Measurements from ENCODE around the gene SNX2.

SNX2 gene

DNA sequence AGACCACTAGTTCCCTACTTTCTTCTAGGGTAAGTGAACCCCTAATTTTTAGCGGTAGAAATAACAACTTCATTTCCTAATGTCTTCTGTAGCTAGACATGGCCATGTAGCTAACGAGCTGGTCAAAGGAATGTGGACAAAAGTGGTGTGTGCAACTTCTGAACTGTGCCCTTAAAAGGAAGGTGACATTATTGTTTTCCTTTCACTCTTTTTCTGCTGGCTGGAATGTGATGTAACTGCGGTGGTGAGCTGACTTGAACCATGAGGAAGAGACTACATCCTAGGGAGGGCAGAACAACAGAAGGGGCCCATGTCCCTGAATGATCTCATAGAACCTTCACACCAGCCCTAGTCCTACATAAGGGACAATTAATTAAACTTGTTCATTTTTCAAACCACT, 1.3 kb upstream of the SNX2 start:
- no peak for DNase-seq

GRCh38 chr5:122774519-122774860, 390 bp upstream of the SNX2 start:
- no peak for DNase-seq

DNA sequence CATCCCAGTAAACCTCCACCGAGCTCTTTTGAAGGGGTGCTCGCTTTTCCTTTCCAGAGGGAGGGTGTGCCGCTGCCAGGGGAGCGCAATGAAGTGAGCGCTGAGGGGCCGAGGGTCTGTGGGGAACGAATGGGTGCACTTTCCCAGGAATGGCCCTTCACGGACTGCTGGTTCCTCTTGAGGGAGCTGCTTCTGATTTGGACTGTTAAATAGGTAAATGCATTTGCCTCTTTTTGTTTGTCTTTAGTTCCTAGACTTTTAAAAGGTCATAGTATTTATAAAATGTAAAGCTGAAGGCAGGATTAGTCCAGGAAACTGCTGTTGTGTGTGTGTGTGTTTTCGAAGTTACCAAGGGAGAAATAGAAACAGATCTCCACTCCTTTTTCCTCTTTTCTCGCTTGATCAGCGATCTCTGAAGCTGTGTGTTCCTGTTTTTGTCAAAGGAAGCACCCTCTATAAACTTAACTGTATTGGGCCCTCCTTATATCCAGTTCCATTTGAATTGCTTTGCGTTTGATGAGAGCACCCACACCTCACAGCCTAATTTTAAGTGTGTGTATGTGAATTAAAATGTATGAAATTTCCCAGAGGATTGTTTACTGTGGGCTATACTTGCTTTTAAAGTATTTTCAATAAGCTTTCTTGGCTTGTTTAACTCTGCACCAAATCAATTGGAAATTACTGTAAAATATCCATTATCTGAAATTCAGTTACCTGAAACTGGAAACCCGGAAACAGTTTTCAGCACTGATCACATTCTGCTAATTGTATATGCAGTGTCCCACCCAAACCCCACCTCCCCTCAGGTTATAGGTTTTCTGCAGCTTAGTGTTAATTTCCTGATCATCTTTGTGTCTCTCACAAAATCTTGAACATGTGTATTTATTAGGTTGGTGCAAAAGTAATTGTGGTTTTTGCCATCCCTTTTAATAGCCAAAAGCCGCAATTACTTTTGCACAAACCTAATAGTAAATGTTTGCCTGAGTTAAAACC, 966 bp downstream of the SNX2 start:
- DNase-seq = no peak

DNA sequence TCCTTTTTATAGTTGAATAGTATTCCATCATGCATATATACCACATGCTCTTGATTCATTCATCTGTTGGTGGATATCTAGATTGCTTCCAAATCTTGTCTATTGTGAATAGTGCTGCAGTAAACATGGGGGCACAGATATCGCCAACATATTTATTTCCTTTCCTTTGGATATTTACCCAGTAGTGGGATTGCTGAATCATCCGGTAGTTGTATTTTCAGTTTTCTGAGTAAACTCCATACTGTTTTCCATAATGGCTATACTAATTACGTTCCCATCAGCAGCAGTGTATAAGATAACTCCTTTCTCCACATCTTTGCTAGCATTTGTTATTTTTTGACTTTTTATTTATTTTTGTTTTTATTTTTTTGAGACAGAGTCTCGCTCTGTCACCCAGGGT, 3.3 kb downstream of the SNX2 start:
- no peak for DNase-seq

- DNase-seq = no peak
These were observed 4.6 kb downstream of the SNX2 start for GRCh38 chr5:122779451-122779850.

DNA sequence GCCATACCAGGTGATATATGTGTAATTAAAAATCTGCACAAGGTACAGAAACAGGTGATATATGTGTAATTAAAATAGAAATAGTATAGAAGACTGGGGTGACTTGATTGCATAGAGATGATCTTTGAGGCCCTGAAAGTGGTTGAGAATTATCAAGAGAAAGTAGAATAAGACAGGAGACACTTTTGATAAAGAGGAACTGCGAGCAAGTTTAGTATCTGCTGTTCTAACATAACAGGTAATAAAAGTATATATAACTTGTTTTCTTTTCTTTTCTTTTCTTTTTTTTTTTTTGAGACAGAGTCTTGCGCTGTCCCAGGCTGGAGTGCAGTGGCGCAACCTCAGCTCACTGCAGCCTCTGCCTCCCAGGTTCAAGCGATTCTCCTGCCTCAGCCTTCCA, 5.4 kb downstream of the SNX2 start:
- no peak for DNase-seq

DNA sequence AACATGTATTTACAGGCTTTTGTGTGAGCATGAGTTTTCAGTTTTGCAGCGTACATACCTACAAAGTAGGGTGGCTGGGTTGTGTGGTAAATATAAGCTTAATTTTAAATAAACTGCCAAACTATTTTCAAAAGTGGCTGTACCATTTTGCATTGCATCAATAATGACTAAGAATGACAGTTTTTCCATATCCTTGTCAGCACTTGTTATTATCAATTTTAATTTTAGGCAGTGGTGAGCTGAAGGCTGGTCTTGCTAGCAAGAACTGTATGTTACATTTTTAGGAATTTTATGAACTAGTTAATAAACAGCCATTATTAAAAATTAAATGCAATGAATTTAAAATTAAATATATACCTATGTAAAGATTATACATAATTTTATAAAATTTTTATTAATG, 6.6 kb downstream of the SNX2 start:
- DNase-seq = no peak

DNA sequence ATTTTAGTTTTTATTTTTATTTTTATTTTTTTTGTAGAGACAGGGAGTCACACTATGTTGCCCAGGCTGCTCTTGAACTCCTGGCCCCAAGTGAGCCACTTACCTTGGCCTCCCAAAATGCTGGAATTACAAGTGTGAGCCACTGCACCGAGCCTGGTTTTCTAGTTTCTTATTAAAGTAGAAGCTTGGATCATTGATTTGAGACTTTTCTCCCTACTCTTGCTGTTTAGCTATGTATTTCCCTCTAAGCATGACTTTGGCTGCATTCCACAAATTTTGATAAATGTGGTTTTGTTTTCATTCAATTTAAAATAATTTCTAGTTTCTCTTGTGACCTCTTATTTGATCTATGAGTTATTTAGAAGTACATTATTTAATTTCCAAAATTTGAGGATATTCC, 10.4 kb downstream of the SNX2 start:
- no peak for DNase-seq

DNA sequence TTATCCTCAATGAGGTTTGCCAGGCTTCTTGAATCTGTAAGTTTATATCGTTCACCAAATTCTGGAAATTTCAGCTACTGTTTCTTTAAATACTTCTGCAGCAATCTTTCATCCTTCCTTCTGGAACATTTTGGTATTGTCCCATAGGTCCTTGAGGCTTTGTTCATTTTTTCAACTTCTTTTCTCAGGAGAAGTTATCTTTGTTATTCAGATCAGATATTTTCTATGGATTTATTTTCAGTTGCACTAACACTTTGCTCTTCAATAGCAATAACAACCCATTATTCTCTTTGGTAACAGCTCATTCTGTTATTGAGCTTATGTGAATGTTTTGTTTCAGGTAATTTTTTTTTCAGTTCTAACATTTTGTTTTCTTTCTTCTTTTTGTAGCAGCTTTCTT, 13.5 kb downstream of the SNX2 start:
- DNase-seq = no peak

DNA sequence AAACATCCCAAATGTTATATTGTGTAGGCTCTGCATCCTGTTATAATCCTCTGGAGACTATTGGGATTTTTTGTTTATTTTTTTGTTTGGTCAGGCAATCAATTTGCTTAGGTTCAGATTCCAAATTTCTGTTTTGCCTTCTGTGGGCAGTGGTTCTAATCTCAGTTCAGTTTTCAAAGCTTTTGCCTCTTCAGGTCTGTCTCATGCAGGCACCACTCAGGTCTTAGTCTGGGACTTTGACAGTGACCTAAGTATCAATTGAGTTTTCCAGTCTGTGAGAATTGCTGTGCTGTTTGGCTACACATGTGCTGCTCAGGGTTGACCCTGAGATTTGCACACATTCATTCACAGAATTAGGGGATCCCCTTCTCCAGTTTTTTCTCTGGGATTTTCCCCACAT, 14.1 kb downstream of the SNX2 start:
- no peak for DNase-seq

DNA sequence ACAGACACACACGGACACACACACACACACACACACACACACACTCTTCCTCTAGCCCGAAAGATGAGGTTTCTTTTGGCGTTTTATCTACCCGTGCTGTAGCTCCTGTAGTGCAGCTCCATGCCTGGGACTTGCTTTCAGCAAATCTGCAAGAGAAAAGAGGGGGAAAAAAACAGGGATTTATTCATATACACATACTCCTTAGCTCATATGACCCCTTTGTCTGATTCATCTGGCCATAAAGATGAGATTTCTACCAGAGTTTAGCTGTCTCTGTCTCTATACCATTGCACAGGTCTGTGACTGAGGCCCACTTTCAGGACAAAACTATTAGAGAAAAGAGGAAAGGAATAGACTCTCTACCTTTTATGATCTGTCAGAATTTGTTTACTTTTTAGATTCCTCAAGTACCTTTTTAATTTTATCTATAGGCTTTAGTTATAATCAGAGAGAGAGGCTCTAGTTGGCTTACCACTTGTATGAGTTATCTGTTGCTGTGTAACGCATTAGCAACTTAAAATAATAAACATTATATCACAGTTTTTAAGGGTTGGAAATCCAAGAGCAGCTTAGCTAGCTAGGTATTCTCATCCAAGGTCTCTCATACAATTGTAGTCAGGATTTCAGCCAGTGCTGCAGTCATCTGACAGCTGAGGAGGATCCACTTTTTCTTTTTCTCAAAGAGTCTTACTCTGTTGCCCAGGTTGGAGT, 14.7 kb downstream of the SNX2 start:
- DNase-seq = no peak

DNA sequence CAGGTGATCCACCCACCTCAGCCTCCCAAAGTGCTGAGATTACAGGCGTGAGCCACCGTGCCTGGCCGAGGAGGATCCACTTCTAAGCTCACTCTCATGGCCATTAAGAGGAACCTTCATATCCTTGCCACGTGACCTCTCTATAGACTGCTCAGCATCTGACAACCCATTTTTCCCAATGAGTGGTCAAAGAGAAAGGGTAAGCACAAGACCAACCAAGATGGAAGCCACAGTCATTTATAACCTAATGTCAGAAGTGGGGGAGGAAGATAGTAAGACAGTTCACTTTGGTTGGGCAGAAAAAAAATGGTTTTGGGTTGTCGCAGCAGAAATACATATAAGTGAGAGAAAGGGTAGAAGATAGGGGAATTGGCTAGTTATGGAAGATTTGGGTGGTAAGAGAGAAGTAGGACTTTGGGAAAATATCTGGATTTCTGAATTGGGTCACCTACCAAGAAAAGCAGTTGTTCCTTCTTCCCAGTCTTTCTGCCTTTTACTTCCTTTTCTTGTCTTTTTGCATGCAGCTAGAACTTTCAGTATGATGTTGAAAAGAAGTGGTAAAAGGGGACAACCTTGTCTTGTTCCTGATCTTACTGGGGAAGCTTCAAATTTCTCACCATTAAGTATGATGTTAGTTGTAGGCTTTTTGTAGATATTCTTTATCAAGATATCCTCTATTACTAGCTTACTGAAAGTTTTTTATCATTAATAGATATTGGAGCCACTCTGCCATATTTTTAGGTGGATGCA, 15.6 kb downstream of the SNX2 start:
- no peak for DNase-seq

- DNase-seq = no peak
These were observed 30.6 kb downstream of the SNX2 start for GRCh38 chr5:122805481-122805880.

GRCh38 chr5:122810405-122810804, 35.5 kb downstream of the SNX2 start:
- no peak for DNase-seq

GRCh38 chr5:122815218-122815767, 40.4 kb downstream of the SNX2 start:
- DNase-seq = no peak

GRCh38 chr5:122816756-122817155, 41.9 kb downstream of the SNX2 start:
- DNase-seq = no peak

GRCh38 chr5:122831984-122832383, 57.1 kb downstream of the SNX2 start:
- no peak for DNase-seq

DNA sequence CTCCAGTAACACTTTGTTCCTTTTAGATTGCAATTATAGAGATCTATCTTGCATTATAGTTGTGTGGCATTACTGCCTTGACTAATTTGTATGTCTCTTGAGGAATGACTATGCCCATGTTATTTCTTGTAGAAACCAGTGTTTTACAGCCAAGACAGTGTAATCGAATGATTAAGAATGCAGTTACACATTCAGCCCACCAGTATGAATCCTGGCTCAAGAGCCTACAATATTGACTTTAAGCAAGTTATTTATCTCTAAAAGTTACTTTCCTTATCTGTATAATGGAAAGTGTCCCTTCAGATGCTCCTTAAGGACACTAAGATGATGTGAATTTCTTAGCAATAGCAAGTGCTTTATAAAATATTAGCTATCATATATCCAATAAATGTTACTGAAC, 60.8 kb downstream of the SNX2 start:
- DNase-seq = no peak

DNA sequence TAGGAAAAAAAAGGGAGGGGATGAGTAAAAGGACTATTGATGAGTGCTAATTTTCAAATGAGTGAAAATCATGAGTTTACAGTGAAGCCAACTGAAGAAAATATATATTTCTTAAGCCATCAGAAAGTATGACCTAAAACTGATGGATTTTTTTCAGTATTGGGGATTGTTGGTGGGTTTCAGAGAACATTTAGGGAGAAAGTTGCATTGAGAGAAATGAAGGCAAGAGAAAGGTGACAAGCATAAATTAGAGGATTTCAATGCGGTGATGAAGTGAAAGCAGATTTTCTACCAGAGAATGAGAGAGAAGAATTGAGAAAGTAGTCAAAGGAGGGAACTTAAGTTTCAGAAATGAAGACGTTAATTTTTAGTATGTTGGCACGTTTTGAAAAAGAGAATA, 62.1 kb downstream of the SNX2 start:
- no peak for DNase-seq

DNA sequence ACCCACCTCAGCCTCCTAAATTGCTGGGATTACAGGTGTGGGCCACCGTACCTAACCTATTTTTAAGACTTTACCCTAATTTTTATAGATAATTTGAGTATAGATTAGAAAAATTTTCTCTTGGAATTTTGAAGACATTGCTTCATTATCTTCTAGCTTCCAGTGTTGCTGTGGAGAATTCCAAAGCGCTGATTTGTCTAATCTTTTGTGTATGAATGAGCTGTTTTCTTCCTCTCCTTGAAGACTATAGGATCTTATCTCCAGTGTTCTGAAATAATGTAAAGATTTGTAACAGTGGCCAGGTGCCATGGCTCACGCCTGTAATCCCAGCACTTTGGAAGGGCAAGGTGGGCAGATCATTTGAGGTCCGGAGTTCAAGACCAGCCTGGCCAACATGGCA, 64.9 kb downstream of the SNX2 start:
- DNase-seq = no peak

- no peak for DNase-seq
These were observed 67.2 kb downstream of the SNX2 start for GRCh38 chr5:122842016-122842580.

DNA sequence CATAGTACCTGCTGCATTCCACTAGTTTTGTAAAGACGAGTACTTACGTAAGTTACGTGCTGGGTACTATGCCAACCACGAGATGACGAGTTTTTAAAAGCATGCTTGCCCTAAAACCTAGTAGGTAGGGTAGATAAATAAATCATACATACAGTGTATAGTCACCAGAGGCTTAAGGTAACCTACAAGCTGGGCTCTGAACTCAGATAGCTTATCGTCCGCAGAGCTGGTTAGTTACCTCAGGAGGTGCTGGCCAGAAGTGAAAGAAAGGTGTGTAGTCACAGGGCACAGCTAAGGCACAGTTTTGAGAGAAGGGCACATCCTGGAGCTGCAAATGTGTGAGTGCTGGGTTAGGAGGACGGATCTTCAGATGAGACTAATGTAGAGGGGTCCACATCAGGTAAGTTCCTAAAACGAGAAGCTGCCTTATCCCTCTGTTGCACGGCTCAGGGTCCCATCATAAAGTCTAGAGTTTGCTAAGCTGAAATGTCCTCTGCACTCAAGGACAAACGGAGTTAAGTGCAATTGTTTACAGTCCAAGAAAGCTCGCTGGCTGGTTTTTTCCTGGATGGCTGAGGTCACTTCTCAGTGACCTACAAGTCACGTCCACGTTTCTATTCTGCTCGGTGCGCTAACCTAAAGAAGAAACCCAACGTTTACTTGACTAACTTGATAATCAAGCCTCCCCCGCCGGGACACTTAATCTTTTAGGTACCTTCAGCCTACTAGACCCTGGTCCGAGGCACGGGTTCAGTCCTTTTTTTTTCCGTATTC, 69.4 kb downstream of the SNX2 start:
- no peak for DNase-seq
